Measurements from ENCODE around the gene GLIS1.

- TF ChIP-seq CTCF (IDR thresholded peaks at IDR 0.05; ENCODE audit: extremely low read depth in 1 of 2, insufficient read depth in 1 of 2, low read depth in 1 of 2, low read length in 2 of 2) (no peak), JUN (IDR thresholded peaks at IDR 0.05; ENCODE audit: borderline replicate concordance, insufficient read depth, insufficient read length, low read depth) (no peak), MAX (IDR thresholded peaks at IDR 0.05; ENCODE audit: insufficient read depth, insufficient read length) (no peak), EZH2 (IDR thresholded peaks at IDR 0.05; ENCODE audit: borderline replicate concordance, low read depth, low read length, severe bottlenecking) (no peak), MYC (IDR thresholded peaks at IDR 0.05; ENCODE audit: low read depth, low read length) (no peak), POLR2A (IDR thresholded peaks at IDR 0.05; ENCODE audit: low read depth, low read length) (no peak), POLR2AphosphoS5 (IDR thresholded peaks at IDR 0.05; ENCODE audit: insufficient read depth, low read depth, low read length) (no peak), FOS (IDR thresholded peaks at IDR 0.05; ENCODE audit: borderline replicate concordance, insufficient read depth, low read length) (no peak)
These were observed 35.8 kb downstream of the GLIS1 start for GRCh38 chr1:53703174-53703573.
